CD4-positive, alpha-beta T cell treated with Interleukin-1 beta for 1 hour (primary cell): Measurements from ENCODE around the gene PARD3B.
A peak's percentile ranks its signal among the peaks of the same experiment; 100 is the strongest.

Source experiments
- DNase-seq, 2 donors: peaks; one replicate each; pipeline ENCODE4 v3.0.0-alpha.2; 2020 to 2022

PARD3B gene

DNA sequence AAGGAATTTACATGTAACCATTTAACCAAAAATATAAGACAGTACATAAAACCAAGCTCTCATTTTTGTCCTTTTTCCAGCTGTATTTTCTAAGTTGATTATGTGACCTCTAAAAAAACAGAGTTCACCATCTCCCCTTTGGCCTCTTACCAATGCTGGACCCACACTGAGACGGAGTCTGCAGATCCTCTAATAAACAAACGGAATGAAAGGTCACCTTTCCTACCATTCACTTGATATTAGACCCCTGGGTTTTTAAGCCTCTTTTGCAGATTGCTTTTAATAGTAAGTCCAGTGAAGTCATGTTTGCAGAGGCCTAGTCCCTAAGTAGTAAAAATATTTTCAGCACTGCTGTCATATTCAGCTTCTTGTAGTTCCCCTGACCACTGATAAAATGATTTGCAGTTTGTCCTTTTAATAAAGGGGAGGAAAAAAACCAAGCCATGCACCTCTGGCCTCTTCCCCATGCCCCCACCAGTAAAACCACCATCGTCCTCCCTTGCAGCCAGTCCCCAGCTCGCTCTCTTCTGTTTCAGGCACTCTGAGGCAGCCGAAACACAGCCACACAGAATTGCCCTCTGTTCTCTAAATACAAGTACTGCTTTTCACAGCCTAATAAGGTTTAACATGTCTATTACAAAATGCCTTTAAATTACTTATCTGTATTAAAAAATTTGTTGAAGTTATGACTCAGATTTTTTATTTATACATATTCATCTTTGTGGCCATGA lies 427.5 kb downstream of the PARD3B start:
- no peak for DNase-seq

DNA sequence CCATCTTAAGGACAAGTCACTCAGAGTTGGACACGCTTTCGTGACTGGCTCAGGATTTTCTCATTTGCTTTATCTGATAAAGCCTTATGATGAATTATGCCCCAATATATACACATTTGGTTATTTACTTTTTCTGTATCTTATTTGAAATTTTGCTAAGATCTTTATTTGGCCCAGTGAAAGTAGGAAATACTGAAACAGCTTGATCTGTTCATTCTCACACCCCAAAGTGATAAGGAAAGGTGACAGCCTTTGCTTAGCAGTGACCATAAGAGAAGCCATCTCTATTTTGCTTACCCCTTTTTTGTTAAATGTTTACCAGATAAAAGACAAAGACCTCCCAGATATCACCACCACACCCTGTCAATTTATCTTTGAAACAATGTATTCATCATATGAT lies 428.3 kb downstream of the PARD3B start:
- DNase-seq: no peak

DNA sequence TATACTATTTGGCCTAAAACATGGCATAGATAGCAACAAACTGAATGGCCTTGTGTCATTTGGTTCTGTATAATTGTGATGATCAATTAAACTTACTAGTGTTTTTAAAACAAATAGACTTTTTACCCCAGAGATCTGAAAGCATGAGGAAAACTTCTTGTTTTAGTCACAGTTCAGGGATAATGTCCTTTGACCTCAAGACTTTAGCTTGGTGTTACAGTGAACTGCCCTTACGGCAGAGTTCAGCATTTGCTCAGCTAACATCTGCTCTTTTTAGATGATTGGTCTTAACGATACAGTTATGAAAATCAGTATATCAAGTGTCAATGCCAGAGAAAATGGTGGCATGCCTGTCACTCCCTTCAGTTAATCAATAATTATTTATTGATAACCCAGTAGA lies 429.2 kb downstream of the PARD3B start:
- no peak for DNase-seq

DNA sequence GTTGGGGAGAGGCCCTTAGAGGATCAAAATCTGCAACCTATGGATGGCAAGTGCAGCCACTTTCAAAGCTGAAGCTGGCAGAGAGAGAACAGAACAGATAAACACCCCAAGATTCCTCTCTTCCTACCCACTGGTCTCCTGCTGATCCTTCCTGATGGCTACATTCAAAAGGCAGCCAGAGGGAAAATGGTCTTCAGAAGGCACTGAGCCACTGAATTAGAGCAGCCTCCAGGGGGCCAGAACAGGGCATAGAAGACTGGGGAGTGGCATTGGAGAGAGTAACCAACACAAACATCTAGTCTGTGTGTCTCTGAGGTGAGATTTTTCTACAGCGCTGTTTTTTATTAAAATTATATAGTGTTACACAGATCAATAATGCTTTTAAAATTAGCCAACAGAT lies 432.6 kb downstream of the PARD3B start:
- DNase-seq: no peak

DNA sequence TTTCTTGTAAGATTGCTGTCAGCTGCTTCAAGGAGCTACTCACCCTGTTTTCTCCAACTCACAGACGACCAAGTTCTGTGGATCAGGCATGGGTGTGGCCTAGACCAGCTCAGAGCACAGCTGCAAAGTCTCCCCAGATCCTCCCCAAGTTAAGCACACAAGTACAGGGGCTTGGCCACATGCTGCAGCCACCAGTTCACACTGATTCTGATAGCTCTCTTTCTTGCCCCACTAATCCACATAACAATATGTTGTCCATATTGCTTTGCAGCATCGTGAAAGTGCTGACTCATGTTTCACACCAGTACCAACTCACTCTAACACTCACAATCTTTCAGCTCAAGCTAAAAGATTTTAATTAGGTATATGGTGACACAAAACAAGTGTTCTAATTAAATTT lies 437.0 kb downstream of the PARD3B start:
- no peak for DNase-seq

DNA sequence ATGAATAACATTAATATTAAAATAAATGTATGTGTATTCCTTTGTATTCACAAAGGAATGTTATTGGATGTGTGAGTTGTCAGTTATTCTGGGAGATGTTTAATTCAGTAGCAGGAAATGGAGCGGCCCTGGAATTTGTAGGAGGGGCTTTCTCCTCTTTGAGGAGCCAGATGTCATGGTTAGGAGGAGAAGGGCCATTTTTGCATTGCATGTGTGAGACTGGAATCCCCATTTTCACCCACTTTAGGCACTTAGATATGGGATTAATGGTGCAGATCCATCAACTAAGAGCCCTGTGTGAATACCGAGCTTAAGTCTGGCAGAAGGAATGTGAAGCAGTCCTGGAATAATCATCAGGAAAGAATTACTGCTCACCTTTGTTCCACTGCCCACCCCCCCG lies 439.2 kb downstream of the PARD3B start:
- no peak for DNase-seq

DNA sequence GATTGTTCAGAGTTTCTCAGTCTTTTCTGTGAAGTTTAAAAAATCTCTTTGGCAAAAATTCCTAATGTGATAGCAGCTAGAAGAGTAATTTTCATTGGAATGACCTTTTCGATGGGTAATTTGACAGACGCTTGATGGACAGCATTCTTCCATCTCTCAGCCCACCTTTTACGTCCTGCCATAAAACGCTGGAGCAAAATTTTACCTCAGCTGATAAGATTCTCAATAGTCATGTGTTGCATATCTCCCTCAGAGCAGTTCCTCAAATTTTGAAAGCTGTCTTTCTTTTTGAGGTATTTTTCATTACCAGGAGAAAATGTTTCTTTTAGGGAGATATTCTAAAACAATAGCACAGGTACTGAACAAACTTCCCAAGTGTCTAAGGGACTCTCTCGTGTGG lies 441.4 kb downstream of the PARD3B start:
- no peak for DNase-seq

DNA sequence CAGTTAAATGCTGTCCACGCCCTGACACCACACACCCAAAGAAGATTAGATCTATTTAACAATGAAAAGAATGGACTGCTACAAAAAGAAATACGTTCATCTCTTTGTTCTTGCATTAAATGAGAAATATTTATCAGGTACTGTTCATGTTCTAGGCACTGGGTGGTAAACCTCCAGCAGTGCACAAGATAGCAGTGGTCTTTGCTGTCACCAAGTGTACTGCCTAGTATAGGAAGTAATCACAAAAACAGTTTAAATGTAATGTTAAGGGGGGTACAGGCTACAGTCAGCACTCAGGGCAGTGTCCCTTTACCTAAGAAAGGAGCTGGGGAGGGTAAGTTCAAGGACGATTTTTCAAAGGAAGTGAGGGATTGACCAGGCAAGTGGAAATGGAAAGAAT lies 443.6 kb downstream of the PARD3B start:
- DNase-seq: no peak

DNA sequence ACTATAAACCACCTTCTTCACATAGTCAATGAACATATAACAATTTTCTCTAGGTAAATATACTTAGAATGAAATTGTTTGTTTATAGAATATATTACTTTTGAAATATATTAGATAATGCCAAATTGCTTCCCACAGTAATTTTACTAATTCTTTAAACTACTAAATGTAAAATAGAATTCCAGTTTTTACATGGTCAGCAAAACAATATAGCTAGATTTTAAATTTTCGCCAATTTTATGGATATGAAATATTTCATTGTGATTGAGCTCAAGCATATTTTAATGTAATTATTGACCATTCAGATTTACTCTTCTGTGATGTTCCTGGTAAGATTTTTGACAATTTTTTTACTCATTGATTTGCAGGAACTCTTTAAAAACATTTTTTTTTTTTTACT lies 444.6 kb downstream of the PARD3B start:
- no peak for DNase-seq

DNA sequence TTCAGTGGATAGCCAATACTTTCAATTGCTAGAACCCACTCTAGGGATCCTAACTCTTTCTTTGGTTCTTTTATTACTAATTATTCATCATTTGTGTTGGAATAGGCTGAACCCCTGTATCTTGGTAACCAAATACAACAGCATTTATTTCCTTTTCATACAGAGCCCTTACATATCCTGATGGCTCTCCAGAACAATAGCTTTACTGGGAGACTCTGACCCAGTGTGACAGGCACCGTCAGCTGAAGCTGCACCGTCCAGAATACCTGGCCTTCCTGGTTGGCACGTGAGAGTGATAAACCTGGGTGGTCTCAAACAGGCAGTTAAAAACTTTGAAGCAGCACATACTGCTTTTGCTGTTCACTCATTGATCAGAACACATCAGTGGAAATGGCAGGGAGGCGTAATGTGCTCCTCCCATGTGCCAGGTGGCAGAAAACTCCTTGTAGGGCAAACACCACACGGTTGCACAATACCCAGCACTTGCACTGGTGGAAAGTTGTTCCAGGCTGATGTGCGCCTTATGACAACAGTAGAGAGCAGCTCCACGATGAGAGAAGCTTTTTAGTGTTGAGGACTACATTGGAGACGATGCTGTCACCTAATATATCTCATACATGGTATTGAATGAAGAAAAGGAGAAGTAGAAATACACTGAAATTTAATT lies 456.2 kb downstream of the PARD3B start:
- no peak for DNase-seq

DNA sequence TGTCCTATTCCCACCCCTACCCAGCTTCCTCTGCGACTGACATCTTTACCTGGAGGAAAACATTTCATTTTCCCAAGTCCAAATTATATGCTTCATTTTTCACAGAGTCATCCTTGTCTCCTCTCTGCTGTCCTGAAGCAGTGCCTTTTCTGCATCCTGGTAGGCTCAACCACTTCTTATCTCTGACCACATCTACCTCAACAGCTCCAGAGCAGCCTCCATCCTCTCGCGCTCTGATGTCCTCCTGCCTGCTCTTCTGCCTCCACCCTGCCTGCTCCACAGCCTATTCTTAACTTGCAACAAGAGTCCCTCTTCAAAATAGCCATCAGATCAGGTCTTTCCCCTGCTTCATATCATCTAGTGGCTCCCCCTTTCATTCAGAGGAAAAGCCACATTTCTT lies 457.1 kb downstream of the PARD3B start:
- peak; percentile 2 to 30 for DNase-seq

DNA sequence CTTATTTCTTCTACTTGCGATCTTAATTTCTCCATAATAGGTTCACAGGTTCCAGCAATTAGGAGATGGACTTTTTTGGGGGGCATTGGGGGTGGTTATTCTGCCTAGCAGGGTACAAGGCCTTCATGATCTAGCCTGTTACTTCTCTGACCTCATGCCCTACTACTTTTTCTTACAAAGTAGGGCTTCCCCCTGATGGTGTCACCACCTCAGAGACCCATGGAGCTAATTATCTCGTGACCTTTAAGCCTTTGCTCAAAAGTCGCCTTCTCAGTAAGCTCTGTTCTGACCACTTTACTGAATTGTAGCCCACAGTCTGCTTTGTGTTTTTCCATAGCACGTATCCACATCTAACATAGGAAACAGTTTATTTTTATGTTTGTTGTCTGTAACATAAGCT lies 458.0 kb downstream of the PARD3B start:
- no peak for DNase-seq

DNA sequence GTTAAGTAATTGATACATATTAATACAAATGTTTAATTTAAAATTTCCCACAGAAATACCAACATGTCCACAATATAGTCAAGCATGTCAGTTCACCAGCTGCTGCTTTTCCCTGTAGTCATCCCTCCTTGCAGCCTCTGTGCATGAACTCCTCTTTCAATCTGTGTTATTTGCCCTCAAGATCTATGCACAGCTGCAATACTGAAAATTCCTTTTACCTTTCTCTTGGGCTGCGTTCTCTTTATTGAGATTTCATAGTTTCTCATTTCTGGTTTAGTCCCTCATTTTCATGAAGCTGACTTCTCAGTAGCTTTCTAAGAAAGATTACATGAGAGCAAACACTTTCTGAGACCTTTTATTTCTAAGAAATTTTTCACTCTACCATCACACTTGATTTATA lies 464.9 kb downstream of the PARD3B start:
- no peak for DNase-seq

DNA sequence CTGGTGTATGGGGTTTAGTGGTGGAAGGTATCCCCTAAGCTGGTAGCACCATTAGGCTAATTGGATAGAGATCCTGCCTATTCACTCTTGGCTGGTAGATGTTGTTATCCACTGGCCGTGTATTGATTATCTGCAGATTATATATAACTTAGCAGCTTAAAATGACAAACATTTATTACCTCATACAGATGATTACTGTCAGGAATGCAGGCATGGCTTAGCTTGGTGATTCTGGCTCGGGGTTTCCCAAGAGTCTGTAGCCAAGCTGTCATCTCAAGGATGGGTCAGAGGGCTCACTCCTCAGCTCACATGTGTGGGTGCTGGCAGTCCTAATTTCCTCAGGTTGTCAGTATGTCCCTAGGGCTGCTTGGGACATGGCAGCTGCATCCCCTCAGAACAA lies 465.8 kb downstream of the PARD3B start:
- DNase-seq: no peak

DNA sequence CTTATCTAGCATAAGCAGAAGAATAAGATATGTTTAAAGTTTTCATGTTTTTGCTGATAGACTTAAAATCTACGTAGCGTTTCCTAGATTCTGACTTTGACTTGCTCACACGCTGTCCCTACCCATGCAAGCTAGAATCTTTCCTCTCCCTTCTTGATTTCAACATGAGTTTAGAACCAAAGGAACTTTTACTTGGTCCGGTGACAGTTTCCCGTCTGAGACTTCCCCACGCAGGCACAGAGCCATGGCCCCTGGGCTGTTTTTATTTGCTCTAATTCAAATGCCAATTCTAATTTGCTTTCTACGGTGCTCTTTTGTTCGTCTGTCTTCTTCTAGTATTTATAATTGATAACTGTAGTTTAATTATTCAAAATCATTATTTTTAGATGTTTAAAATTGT lies 467.7 kb downstream of the PARD3B start:
- DNase-seq: no peak

DNA sequence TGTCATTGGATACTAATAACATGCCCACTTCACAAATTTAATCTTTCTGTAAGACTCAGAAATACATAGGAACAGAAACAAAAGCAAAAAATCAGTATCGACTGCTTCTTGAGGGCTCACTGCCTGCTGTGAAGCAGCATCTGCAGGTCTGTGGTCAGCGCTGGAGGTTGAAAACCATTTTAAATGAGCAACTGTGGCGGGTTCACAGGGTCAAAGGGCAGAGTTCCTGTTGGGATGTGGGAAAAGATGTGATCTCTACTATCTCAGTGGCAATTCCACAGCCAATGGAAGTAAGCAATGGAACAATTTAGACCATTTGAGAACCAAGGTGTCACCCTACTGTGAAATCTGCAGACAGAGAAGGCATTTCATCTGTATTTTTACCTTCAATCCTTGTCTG lies 468.3 kb downstream of the PARD3B start:
- DNase-seq: no peak

DNA sequence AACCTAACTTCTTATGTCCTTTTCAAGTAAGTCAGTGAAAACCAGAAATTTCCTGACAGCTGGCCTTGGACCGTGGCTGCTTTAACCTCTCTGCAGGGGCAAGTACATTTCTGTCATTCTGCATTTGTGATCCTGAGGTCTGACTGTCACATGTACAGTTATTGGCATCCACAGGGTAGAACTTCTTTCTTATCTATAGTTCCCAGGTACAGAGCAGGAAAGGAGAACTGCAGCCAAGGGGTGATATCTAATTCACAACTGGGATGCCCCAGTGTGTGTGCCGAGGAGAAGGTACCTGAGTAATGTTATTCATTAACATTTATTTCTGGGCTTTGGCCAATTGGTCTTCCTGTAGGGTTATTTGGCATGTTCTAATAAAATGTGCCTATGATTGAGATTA lies 468.9 kb downstream of the PARD3B start:
- DNase-seq: no peak

DNA sequence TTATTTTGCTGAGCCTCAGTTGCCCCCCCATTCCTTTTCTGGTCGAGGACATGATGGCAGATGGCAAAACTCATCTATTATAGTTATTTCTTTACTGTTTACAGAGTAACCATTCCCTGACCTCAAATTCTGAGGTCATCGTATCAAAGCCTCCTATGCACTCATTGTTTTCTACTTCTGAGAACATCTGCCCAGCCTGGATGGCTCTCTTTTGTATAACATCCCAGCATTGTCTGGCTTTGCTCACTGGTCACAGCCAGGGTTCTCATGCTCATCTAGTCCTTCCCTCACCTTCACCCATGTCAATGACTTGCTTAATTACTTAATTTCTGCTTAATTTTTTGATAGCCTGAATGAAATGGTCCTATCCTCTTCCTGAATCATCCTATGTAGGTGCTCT lies 472.1 kb downstream of the PARD3B start:
- DNase-seq: no peak

DNA sequence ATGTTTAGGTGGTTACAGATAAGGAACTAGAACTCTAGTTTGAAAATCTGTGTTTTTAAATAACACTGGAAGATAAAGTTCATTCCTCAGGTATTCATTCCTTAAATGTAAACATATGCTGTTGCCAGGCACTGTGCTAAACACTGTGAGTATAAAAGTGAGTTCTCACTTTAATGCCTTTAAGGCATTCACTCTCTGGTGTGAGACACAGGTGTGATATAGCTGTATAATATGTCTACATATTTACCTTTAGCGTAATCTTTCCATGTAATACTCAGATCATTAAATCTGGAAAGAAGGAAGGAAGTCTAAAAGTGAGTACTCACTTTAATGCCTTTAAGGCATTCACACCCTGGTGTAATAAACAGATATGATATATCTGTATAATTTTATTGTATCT lies 472.6 kb downstream of the PARD3B start:
- no peak for DNase-seq

DNA sequence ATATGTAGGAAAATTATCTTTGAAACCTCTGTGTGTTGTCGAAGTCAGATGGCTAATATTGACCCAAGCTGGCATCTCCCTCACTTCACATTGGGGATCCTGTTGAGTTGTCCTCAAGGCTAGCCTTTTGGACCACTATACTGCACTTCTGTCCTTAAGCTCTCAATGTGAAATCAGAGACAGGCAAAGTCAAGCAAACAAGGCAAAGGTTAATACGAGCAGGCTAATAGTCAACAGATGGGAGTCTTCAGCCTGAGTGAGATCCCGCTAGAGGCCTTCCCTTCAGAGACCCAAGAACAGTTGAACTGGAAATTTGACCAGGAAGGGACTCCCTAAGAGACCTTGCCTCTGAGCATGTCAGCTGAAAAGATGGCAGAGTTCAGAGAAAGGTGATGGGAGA lies 475.4 kb downstream of the PARD3B start:
- no peak for DNase-seq

DNA sequence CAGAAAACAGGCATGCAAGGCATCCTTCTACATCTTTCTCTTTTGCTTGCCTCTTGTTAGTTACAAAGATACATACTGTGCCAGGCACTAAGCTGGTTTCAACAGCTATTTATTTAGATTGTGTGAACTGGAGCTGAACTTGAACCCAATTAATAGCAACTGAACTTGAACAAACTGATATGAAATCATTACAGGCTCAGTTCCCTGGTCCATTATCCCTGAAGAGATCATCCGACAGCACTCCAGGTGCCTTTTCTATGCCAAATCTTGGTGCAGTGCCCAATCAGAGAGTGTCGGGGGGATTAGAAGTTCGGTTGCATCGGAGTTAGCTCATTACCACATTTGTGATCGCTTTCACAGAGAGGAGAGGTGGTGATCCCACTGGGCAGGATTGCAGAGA lies 477.6 kb downstream of the PARD3B start:
- no peak for DNase-seq

DNA sequence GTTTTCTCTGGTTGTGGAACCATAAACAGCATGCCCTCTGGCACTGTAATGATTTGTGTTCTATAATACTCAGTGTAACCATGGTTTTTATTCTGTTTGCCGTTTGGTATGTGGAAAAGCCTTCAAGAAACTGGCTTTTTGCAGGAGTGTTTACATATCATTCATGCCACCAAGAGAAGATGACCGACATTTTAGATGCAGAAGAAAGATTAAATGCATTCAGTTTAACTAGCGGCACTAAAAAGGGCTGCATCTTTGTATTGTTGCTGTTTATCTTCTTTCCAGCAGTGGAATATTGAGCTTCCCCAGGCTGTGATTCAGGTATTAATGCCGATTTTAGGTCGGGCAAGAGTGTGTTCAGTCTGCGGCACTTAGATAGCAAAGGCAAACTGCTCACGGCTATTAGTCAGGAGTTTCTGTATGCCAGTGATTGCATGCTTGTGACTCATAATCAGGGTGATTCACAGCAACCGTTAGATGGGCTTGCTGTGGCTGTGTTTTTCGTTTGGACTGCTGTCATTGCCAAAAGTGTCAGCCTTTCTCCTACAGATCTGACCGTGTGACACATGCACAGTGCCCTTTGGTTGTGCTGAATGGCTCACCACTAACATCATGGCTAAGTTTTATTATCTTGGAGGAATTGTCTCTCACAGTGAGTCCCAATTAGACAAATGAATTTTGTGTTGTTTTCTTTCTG lies 479.7 kb downstream of the PARD3B start:
- DNase-seq: no peak

DNA sequence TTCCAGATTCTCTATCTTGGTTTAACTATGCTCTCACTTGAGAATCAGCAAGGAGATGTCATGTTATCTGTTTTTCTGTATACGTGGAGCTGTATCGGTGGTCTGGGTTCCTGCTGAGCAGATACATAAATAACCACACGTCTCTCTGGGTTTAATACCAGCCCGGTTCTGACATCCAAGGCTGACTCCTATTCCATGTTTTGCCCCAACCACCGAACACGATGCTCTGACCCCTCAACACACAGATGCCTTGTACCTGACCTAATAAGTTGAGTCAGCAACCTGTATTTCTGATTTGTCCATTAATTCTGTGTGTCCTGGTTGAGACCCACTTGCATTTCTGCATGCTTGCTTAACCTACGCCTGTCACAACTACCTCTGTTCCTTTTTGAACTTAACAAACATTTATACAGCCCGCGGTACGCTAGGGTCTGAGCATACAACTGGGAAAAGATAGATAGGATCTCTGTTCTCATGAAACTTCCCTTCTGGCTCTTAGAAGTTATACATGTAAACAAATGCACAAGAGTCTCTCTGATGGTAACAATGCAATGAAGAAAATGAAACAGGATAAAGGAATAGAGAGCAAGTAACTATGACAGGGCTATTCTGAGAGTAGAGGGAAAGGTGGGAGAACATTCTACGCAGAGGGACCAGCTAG lies 480.4 kb downstream of the PARD3B start:
- no peak for DNase-seq

DNA sequence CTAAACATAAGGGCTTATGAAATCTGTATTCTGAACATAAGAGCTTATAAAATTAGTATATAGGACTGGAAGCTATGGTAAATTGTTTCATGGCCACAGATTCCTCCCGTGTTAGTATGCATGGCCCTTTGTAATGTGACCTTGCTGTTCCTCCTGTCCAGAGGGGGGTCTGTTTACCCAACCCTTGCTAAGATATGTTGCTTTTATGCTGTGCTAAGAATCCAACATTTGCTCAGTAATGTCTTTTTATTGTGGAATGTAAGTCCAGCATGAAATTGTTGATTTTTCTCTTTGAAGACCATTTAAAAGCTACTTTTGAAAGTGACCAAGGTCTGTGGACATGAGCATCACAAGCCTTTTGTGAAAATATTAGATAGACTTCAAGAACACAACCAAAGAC lies 485.4 kb downstream of the PARD3B start:
- no peak for DNase-seq
